Gastrocnemius medialis (tissue), 4 donors: ENCODE data around the gene ZNF236.

Source experiments
- POLR2A ChIP-seq, 2 donors: fragments of 450-650 bp; IDR thresholded peaks; one replicate each; pipeline ENCODE4 v1.6.1; 2017; ENCODE audit warnings: antibody characterized with exemption in 2 of 2, mild to moderate bottlenecking in 2 of 2, moderate library complexity in 2 of 2
- TF ChIP-seq, protein P1 (sequence below), 5 experiments: fragments of 450-650 bp in 3 of 5; fragments of 200-600 bp in 2 of 5; sonication (generic) in 2 of 5; IDR thresholded peaks in 4 of 5; conservative IDR thresholded peaks in 1 of 5; 1 replicate in 4 of 5; 2 replicates in 1 of 5; pipeline ENCODE4 v1.5.1; 2016 to 2019; ENCODE audit warnings: antibody characterized with exemption in 5 of 5, mild to moderate bottlenecking in 3 of 5, moderate library complexity in 3 of 5

DNA sequence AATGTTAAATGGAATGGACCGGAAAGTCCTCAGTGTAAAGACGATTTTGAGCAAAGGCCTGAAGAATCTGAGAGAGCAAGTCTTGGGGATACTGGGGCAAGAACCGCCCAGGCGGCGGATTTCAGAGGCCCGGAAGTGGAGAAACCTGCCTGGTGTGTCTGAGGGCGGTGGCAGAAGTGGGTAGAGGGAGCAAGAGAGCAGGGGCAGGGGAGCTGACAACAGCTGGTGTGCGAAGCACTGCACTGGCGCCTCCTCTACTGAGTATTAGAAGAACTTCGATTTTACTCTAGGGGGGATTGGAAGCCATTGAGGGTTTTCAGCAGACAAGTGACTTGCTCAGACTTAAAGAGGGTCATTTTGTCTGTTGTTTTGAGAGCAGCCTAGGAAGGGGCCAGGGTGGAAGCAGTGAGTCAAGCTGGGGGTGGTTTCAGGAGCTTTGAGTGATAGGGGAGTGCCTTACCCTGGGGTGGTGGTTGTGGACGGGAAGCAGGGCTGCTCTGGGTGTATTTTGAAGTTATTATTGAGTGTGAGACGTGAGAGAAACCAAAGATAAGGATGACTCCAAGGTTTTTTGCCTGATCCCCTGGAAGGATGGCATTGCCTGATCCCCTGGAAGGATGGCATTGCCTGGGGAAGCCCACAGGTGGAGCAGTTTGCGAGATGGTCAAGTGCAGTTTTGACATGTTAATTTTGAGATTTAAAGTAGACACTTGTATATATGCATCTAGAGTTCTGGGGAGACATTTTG lies 52.5 kb downstream of the ZNF236 start:
- TF ChIP-seq, protein P1, sequence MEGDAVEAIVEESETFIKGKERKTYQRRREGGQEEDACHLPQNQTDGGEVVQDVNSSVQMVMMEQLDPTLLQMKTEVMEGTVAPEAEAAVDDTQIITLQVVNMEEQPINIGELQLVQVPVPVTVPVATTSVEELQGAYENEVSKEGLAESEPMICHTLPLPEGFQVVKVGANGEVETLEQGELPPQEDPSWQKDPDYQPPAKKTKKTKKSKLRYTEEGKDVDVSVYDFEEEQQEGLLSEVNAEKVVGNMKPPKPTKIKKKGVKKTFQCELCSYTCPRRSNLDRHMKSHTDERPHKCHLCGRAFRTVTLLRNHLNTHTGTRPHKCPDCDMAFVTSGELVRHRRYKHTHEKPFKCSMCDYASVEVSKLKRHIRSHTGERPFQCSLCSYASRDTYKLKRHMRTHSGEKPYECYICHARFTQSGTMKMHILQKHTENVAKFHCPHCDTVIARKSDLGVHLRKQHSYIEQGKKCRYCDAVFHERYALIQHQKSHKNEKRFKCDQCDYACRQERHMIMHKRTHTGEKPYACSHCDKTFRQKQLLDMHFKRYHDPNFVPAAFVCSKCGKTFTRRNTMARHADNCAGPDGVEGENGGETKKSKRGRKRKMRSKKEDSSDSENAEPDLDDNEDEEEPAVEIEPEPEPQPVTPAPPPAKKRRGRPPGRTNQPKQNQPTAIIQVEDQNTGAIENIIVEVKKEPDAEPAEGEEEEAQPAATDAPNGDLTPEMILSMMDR (IDR thresholded peaks at IDR 0.05 in 4 of 5, conservative IDR thresholded peaks at IDR 0.05 in 1 of 5) = no peak
- no peak for TF ChIP-seq POLR2A (IDR thresholded peaks at IDR 0.05)
